Tibial artery (tissue), 4 donors: ENCODE data around the gene RALGPS1.

ENCODE experiments used
- DNase-seq, 2 donors: peaks; one replicate each; pipeline ENCODE4 v3.0.0-alpha.2; 2019
- H3K27ac ChIP-seq, 2 donors: fragments of 200-600 bp; sonication (generic) in 1 of 2; 1 replicate in 1 of 2; 2 replicates in 1 of 2; pipeline ENCODE4 v1.5.1; 2018 to 2019; ENCODE audit warnings: mild to moderate bottlenecking in 1 of 2
- H3K27me3 ChIP-seq, 2 donors: fragments of 200-600 bp; sonication (generic) in 1 of 2; one replicate each; pipeline versions ENCODE4 v1.5.1 to v1.6.0; 2016 to 2019
- H3K36me3 ChIP-seq, 3 donors: fragments of 200-600 bp; sonication (generic) in 2 of 3; one replicate each; pipeline ENCODE4 v1.5.1; 2016 to 2019; ENCODE audit warnings: mild to moderate bottlenecking in 2 of 3
- H3K4me1 ChIP-seq, 4 donors: fragments of 200-600 bp; sonication (generic) in 2 of 4; 1 replicate in 3 of 4; 2 replicates in 1 of 4; pipeline ENCODE4 v1.5.1; 2016 to 2019
- H3K4me3 ChIP-seq, 2 donors: fragments of 200-600 bp; sonication (generic) in 1 of 2; 1 replicate in 1 of 2; 2 replicates in 1 of 2; pipeline ENCODE4 v1.5.1; 2018 to 2019; ENCODE audit warnings: mild to moderate bottlenecking in 2 of 2
- H3K9me3 ChIP-seq, 3 donors: fragments of 200-600 bp; sonication (generic) in 1 of 3; one replicate each; pipeline ENCODE4 v1.5.1; 2016 to 2019
- intact Hi-C: fragments of 100-400 bp; cut with DNase I; formaldehyde crosslinking; loops from one replicate; pipeline ENCODE4 v1.15.0; 2023; ENCODE audit warnings: low total_unique reads
- TF ChIP-seq, protein P1 (sequence below), 2 experiments: fragments of 200-600 bp in 1 of 2; fragments of 450-650 bp in 1 of 2; IDR thresholded peaks; one replicate each; pipeline ENCODE4 v1.5.1; 2017 to 2019; ENCODE audit warnings: antibody characterized with exemption in 2 of 2, mild to moderate bottlenecking in 1 of 2, moderate library complexity in 1 of 2

Gene RALGPS1

DNA sequence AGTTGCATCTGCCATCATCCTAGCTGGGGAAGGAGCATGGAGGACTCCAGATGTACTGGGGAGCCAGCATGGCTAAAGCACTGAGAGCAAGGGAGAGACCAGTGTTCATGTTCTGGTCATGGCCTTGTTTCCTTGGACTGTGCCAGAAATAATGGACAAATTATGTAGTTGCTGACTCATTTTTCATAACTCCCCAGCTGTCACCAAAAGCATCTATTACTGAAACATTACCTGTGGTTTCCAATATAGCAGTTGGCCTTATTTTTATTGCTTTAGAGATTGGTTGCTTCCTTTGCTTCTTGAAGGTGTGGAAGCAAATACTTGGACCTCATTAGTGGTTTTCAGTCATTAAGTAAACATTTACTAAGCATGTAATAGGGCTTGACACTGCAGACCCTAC is 11.3 kb downstream of the RALGPS1 start:
- H3K4me3 ChIP-seq = no peak overlapping the region
- TF ChIP-seq, protein P1, sequence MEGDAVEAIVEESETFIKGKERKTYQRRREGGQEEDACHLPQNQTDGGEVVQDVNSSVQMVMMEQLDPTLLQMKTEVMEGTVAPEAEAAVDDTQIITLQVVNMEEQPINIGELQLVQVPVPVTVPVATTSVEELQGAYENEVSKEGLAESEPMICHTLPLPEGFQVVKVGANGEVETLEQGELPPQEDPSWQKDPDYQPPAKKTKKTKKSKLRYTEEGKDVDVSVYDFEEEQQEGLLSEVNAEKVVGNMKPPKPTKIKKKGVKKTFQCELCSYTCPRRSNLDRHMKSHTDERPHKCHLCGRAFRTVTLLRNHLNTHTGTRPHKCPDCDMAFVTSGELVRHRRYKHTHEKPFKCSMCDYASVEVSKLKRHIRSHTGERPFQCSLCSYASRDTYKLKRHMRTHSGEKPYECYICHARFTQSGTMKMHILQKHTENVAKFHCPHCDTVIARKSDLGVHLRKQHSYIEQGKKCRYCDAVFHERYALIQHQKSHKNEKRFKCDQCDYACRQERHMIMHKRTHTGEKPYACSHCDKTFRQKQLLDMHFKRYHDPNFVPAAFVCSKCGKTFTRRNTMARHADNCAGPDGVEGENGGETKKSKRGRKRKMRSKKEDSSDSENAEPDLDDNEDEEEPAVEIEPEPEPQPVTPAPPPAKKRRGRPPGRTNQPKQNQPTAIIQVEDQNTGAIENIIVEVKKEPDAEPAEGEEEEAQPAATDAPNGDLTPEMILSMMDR (IDR thresholded peaks at IDR 0.05) = no peak
- no peaks in the 10 kb centered on the region for H3K9me3 ChIP-seq
- no peaks in the 10 kb centered on the region for H3K4me1 ChIP-seq
- H3K27me3 ChIP-seq = no peaks in the 10 kb centered on the region
- H3K27ac ChIP-seq = no peak overlapping the region
- no peaks in the 10 kb centered on the region for H3K36me3 ChIP-seq
- intact Hi-C loops = no loop called here
- no peak for DNase-seq

DNA sequence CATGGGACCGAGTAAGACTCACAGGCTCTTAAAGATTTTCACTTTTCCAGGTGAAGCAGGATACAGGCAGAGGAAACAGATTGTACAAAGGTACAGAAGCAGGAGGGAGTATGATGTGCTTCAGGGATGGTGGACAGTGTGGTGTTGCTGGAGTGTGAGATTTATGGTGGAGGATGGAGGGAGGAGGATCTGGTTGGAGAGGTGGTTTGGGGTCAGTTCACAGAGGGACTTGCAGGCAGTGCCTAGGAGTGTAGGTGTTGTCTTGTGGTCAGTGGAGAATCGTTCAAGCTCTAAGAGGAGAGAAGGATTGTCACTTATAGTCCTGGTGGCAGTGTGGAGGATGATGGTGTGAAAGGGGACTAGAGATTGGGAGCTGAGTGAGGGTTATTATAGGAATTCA is 11.8 kb downstream of the RALGPS1 start:
- Histone ChIP-seq H3K27ac (no peak overlapping the region), H3K27me3 (no peaks in the 10 kb centered on the region), H3K4me1 (no peaks in the 10 kb centered on the region), H3K36me3 (no peaks in the 10 kb centered on the region), H3K4me3 (no peak overlapping the region), H3K9me3 (no peaks in the 10 kb centered on the region)
- intact Hi-C loops = no loop called here
- no peak for DNase-seq
- TF ChIP-seq, protein P1 (IDR thresholded peaks at IDR 0.05) = no peak

DNA sequence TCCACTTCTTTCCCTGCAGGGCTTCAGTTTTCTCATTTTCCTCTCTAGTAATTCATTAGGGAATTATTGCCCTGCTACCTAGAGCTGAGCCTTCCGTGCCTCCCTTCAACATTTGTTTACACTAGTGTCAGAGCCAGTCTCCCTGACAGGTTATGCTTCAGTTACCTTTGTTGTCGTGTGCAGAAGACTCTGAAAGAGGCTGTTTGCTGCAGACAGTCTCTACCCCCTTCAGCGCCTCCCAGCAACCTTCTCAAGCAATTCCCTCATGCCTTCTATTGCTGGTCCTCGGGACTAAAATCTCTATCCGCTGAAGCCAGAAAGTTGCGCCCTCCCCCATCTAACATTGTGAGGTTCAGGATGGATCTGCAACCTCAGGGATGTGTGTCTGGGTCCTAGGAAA is 12.8 kb downstream of the RALGPS1 start:
- no peaks in the 10 kb centered on the region for H3K27me3 ChIP-seq
- no peak for DNase-seq
- H3K27ac ChIP-seq = no peak overlapping the region
- H3K36me3 ChIP-seq = no peaks in the 10 kb centered on the region
- TF ChIP-seq, protein P1 (IDR thresholded peaks at IDR 0.05) = no peak
- no peaks in the 10 kb centered on the region for H3K9me3 ChIP-seq
- no peak overlapping the region for H3K4me3 ChIP-seq
- no peaks in the 10 kb centered on the region for H3K4me1 ChIP-seq
- intact Hi-C loops = no loop called here

DNA sequence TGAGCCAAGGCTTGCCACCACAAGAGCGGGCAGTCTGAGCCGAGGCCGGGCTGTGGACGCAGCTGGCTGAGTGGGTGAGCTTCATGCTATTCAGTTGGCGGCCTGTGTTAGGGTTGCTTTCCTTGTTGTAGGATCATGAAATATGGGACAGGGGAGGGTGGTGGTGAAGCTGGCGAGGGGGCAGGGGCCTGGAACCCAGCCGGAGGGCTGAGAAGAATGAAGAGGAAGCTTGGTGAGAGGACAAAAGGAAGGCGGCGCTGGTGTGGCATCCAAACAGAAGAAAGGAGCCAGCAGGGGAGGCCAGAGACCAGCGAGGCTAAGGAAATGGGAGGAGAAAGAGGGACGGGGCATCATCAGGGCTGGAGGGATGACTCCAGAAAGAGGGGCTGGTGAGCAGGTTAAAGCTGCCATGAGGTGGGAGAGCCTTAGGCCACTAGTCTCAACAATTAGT is 18.3 kb downstream of the RALGPS1 start:
- Histone ChIP-seq H3K4me3 (no peak overlapping the region), H3K4me1 (no peaks in the 10 kb centered on the region), H3K27ac (no peak overlapping the region), H3K27me3 (no peaks in the 10 kb centered on the region), H3K9me3 (no peaks in the 10 kb centered on the region), H3K36me3 (no peaks in the 10 kb centered on the region)
- DNase-seq = no peak
- TF ChIP-seq, protein P1 (IDR thresholded peaks at IDR 0.05) = no peak
- intact Hi-C loops = loop anchor here (5.0 kb wide), 1 partner anchor 1956 kb away; no protein-coding TSS in a partner anchor

DNA sequence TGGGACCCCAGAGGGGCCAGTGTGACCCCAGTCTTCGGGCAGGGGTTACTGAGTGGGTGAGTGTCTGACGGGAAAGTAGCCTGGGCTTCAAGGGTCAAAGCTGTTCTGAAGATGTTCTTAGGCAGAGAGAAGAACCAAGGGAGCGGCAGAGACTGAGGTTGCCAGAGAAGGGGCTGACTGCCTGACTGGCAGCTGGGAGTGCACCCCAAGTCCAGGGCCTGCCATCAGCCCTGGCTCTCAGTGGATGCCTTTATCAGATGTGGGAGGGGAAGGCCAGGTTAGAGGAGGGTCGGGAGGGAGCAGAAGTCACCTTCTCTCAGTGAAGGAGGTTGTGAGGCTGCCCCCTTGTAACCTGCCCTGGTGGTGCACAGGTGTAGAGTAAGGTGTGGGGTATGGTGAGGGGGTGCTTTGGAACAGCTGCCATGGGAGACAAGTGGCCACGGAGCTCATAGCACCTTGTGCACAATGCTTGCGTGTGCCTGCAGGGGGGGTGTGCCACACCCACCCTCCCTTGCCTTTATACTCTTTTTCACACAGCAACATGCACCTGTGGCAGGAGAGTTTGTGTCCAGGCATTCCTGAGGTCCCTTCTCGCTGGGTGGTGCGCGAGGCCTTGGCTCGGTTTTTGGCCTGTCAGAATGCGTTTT is 18.9 kb downstream of the RALGPS1 start:
- Histone ChIP-seq H3K27ac (no peak overlapping the region), H3K27me3 (no peaks in the 10 kb centered on the region), H3K9me3 (no peaks in the 10 kb centered on the region), H3K4me1 (no peaks in the 10 kb centered on the region), H3K36me3 (no peaks in the 10 kb centered on the region), H3K4me3 (no peak overlapping the region)
- DNase-seq = no peak
- TF ChIP-seq, protein P1 (IDR thresholded peaks at IDR 0.05) = no peak
- intact Hi-C loops = loop anchor here (5.0 kb wide), 1 partner anchor 1956 kb away; no protein-coding TSS in a partner anchor
